Measurements from ENCODE around the gene SPTLC2.

Gene SPTLC2

GRCh38 chr14:77645520-77646230, 29.2 kb upstream of the SPTLC2 start:
- Histone ChIP-seq H3K27ac (replicated peaks) (no peak overlapping the region), H3K27me3 (ENCODE audit: insufficient read depth, poor library complexity, severe bottlenecking) (no peaks in the 10 kb centered on the region), H3K4me3 (replicated peaks; ENCODE audit: insufficient read depth, low read length) (no peak overlapping the region)
- no peak for TF ChIP-seq SPI1 (IDR thresholded peaks at IDR 0.05; ENCODE audit: borderline replicate concordance, low read depth)
- no peak for DNase-seq (ENCODE audit: low read depth in 1 of 2, low spot score in 1 of 2)

DNA sequence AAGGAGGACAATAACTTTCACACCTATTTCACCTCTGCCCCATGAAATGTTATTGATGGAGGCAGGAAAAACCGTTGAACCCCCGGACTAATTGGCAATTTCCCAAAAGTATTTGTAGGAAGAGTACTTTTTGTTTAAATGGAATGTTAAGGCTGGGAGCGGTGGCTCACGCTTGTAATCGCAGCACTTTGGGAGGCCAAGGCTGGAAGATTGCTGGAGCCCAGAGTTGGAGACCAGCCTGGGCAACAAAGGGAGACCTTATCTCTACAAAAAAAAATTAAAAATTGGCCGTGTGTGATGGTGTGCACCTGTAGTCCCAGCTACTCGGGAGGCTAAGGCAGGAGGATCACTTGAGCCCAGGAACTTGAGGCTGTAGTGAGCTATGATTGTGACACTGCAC, 26.0 kb upstream of the SPTLC2 start:
- Histone ChIP-seq H3K27me3 (ENCODE audit: insufficient read depth, poor library complexity, severe bottlenecking) (no peaks in the 10 kb centered on the region), H3K27ac (replicated peaks) (peak overlapping the region; percentile 86), H3K4me3 (replicated peaks; ENCODE audit: insufficient read depth, low read length) (no peak overlapping the region)
- DNase-seq (ENCODE audit: low read depth in 1 of 2, low spot score in 1 of 2): no peak
- no peak for TF ChIP-seq GABPA (IDR thresholded peaks at IDR 0.05; ENCODE audit: low read depth)
- TF ChIP-seq SPI1 (IDR thresholded peaks at IDR 0.05; ENCODE audit: borderline replicate concordance, low read depth): no peak
- TF ChIP-seq CTCF (IDR thresholded peaks at IDR 0.05; ENCODE audit: insufficient read depth, low read length): no peak
- no peak for TF ChIP-seq REST (IDR thresholded peaks at IDR 0.05; ENCODE audit: insufficient replicate concordance, low read depth)
- no peak for TF ChIP-seq POLR2AphosphoS5 (IDR thresholded peaks at IDR 0.05; ENCODE audit: low read depth)

- no peak for TF ChIP-seq CTCF (IDR thresholded peaks at IDR 0.05; ENCODE audit: insufficient read depth, low read length)
- peak; percentile 94 for TF ChIP-seq SPI1 (IDR thresholded peaks at IDR 0.05; ENCODE audit: borderline replicate concordance, low read depth)
- TF ChIP-seq POLR2AphosphoS5 (IDR thresholded peaks at IDR 0.05; ENCODE audit: low read depth): no peak
- H3K4me3 ChIP-seq (replicated peaks; ENCODE audit: insufficient read depth, low read length): 0 out of 2 replicates have a peak overlapping the region, but pooled peaks have one; percentile 5
- peak overlapping the region; percentile 86 for H3K27ac ChIP-seq (replicated peaks)
- no peaks in the 10 kb centered on the region for H3K27me3 ChIP-seq (ENCODE audit: insufficient read depth, poor library complexity, severe bottlenecking)
- DNase-seq (ENCODE audit: low read depth in 1 of 2, low spot score in 1 of 2): peak; percentile 28 to 67
Observed at GRCh38 chr14:77641534-77642341, 25.3 kb upstream of the SPTLC2 start.

- no peak for DNase-seq (ENCODE audit: low read depth in 1 of 2, low spot score in 1 of 2)
- peak overlapping the region; percentile 13; the same call in 1 of the 2 replicates for H3K4me3 ChIP-seq (replicated peaks; ENCODE audit: insufficient read depth, low read length)
- no peaks in the 10 kb centered on the region for H3K27me3 ChIP-seq (ENCODE audit: insufficient read depth, poor library complexity, severe bottlenecking)
- TF ChIP-seq GABPA (IDR thresholded peaks at IDR 0.05; ENCODE audit: low read depth): no peak
- no peak for TF ChIP-seq REST (IDR thresholded peaks at IDR 0.05; ENCODE audit: insufficient replicate concordance, low read depth)
- no peak for TF ChIP-seq SPI1 (IDR thresholded peaks at IDR 0.05; ENCODE audit: borderline replicate concordance, low read depth)
- no peak for TF ChIP-seq CTCF (IDR thresholded peaks at IDR 0.05; ENCODE audit: insufficient read depth, low read length)
- no peak for TF ChIP-seq POLR2AphosphoS5 (IDR thresholded peaks at IDR 0.05; ENCODE audit: low read depth)
- H3K27ac ChIP-seq (replicated peaks): peak overlapping the region; percentile 86
Observed at GRCh38 chr14:77640756-77641533, 24.5 kb upstream of the SPTLC2 start.

Data from HL-60 (cell line).